Nephron progenitor cell (in vitro differentiated cells): ENCODE measurements around the gene SMIM10L1.

Experiments used
- DNase-seq: peaks from one replicate; pipeline ENCODE4 v3.0.0; 2021
- H3K27ac Mint-ChIP-seq: 2 replicates; pipeline ENCODE4 v1.8.0; 2021; ENCODE audit warnings: mild to moderate bottlenecking, moderate library complexity, mixed read lengths
- H3K27me3 Mint-ChIP-seq: 2 replicates; pipeline ENCODE4 v1.8.0; 2021; ENCODE audit warnings: mild to moderate bottlenecking, low read depth, mixed read lengths; ENCODE audit not compliant: poor library complexity
- H3K36me3 Mint-ChIP-seq: 2 replicates; pipeline ENCODE4 v1.8.0; 2021; ENCODE audit warnings: low read depth, mixed read lengths
- H3K4me1 Mint-ChIP-seq: 2 replicates; pipeline ENCODE4 v1.8.0; 2021; ENCODE audit warnings: mixed read lengths
- H3K4me3 Mint-ChIP-seq: 2 replicates; pipeline ENCODE4 v1.8.0; 2021; ENCODE audit warnings: mild to moderate bottlenecking, moderate library complexity, mixed read lengths
- H3K9me3 Mint-ChIP-seq: 2 replicates; pipeline ENCODE4 v1.8.0; 2021; ENCODE audit warnings: mild to moderate bottlenecking, moderate library complexity, mixed read lengths
- TF ChIP-seq, protein P1 (sequence below): fragments of 200-600 bp; sonication (generic); IDR thresholded peaks from 2 replicates; pipeline ENCODE4 v1.5.0; 2021; ENCODE audit warnings: antibody characterized with exemption

The SMIM10L1 gene

GRCh38 chr12:11202811-11203210 is 31.8 kb downstream of the SMIM10L1 start:
- Mint-ChIP-seq H3K27ac (no peak overlapping the region), H3K9me3 (peaks cover 15% of the 10 kb centered on the region), H3K4me1 (no peaks in the 10 kb centered on the region), H3K4me3 (no peak overlapping the region), H3K36me3 (peaks cover 12% of the 10 kb centered on the region), H3K27me3 (peaks cover 7% of the 10 kb centered on the region)
- TF ChIP-seq, protein P1, sequence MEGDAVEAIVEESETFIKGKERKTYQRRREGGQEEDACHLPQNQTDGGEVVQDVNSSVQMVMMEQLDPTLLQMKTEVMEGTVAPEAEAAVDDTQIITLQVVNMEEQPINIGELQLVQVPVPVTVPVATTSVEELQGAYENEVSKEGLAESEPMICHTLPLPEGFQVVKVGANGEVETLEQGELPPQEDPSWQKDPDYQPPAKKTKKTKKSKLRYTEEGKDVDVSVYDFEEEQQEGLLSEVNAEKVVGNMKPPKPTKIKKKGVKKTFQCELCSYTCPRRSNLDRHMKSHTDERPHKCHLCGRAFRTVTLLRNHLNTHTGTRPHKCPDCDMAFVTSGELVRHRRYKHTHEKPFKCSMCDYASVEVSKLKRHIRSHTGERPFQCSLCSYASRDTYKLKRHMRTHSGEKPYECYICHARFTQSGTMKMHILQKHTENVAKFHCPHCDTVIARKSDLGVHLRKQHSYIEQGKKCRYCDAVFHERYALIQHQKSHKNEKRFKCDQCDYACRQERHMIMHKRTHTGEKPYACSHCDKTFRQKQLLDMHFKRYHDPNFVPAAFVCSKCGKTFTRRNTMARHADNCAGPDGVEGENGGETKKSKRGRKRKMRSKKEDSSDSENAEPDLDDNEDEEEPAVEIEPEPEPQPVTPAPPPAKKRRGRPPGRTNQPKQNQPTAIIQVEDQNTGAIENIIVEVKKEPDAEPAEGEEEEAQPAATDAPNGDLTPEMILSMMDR, result no peak
- no peak for DNase-seq

GRCh38 chr12:11204173-11204572 is 33.2 kb downstream of the SMIM10L1 start:
- TF ChIP-seq, protein P1, result no peak
- Mint-ChIP-seq H3K27ac (no peak overlapping the region), H3K4me1 (no peaks in the 10 kb centered on the region), H3K36me3 (peaks cover 12% of the 10 kb centered on the region), H3K9me3 (peaks cover 15% of the 10 kb centered on the region), H3K27me3 (peaks cover 7% of the 10 kb centered on the region), H3K4me3 (no peak overlapping the region)
- DNase-seq, result no peak

DNA sequence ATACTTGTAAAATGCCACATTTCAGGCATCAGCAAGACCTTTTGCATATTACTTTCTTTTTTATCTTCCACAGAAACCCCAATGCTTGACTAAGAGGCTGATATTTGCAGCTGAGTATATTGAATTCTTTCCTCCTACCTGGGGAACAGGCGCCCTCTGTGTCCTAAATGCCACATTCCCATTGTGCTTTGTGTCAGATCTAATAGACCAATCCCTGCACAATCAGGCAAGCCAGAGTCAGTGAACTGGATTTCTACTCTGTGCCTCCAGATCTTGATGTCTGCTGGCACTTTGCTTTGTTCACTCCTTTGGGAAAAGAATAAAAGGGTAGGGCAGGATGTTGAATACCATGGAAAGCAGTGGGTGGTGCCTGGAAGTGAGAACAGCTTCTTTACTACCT is 38.1 kb downstream of the SMIM10L1 start:
- TF ChIP-seq, protein P1, result no peak
- Mint-ChIP-seq H3K36me3 (peaks cover 7% of the 10 kb centered on the region), H3K9me3 (peaks cover 20% of the 10 kb centered on the region), H3K4me1 (no peaks in the 10 kb centered on the region), H3K27me3 (peaks cover 2% of the 10 kb centered on the region), H3K27ac (no peak overlapping the region), H3K4me3 (no peak overlapping the region)
- DNase-seq, result no peak
